GM21360 (cell line): Measurements from ENCODE around the gene PSMB9.
"Not testable (repeated sequence)": the region's sequence is repeated elsewhere in the genome, so short reads cannot be mapped to it uniquely, and the experiment has no call there.

Source experiments
- ATAC-seq: cut with Tn5 transposase; IDR thresholded peaks from one replicate; pipeline ENCODE4 v1.9.1; 2021; ENCODE audit warnings: mild to moderate bottlenecking, moderate library complexity; ENCODE audit not compliant: unreplicated experiment

Gene PSMB9

DNA sequence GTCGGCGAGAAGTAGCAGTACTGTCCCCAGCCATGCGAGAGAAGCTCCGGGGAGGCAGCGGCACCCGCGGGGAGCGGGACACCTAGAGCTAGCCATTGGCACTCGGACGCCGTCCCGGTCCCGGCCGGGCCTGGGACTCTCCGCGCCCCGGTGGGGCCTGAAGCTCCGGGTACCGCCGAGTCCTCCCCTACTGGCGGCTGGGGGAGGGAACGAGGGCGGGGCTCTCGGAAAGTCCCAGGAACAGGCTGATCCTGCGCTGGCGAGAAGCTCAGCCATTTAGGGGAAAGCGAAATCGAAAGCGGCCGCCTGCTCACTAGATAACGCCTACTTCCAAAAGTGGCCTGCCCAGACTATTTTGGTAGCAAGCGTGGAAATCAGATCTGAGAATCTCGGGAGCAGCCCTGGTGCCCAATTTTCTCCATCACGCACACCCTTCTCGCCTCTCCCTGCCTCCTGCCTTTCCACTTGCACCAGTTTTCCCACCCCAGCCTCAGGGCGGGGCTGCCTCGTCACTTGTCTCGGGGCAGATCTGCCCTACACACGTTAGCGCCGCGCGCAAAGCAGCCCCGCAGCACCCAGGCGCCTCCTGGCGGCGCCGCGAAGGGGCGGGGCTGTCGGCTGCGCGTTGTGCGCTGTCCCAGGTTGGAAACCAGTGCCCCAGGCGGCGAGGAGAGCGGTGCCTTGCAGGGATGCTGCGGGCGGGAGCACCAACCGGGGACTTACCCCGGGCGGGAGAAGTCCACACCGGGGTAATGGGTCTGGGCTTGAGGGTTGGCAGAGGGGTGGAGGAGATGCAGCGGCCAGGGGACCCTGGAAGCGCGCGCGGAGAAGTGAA lies at the start of gene PSMB9, which contains the start of gene TAP1:
TSS of gene PSMB9 (plus strand) at position 652 of the 835 bp plus-strand sequence. CDS start at position 690, 38 bp downstream.
TSS of gene TAP1 (minus strand) at position 164 of the 835 bp plus-strand sequence. CDS start at position 96, 68 bp downstream.
- ATAC-seq: peak; percentile 74

DNA sequence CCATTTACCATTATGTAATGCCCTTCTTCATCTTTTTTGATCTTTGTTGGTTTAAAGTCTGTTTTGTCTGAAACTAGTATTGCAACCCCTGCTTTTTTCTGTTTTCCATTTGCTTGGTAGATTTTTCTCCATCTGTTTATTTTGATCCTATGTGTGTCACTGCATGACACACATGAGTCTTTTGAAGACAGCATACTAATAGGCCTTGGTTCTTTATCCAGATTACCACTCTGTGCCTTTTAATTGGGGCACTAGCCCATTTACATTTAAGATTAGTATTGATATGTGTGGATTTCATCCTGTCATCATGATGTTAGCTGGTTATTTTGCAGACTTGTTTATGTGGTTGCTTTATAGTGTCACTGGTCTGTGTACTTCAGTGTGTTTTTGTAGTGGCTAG lies 48.6 kb upstream of the PSMB9 start:
- not testable (repeated sequence) for ATAC-seq

DNA sequence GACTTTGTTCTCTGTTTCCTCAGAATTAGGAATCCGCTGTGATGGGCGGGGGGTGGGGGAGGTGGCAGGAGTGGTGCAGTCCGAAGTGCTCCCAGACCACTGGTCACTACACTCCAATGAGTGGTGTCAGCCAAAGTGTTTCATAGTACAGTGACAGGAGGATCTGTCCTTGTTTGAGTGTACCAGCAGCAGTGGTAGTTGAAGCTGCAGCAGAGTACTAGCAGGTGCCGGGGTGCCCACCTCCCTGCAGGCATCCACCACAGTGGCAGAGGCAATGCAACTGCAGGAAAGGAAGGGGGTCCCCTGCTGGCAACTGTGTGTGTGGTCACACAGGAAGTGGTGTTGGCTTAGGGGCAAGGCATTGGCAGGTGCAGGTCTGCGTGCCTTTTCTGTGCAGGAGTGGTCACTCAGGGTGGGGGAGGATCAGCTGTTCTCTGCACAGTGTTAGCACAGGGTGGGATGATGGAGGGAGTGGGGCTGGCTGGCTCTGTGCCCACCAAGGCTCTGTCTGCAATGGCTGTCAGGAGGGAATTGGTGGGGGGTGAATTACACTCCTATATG lies 46.9 kb upstream of the PSMB9 start:
- no peak for ATAC-seq

DNA sequence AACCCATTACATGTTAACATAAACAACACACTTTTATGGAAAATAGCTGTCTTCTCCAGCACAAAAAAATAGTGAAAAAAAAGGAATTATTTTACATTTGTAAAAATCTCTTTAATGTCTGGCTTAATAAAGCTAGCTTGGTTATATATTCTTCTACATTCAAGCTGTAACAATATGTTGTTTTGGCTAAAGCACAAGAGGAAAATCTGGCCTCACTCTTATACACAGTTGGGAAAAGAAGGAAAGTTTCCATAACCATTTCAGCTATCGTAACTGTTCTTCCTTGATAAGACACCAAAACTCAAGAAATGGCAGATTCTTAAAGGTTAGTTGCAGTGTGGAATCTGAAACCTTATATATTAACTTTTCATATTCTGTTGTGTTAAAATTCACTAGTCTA lies 44.8 kb upstream of the PSMB9 start:
- no peak for ATAC-seq

DNA sequence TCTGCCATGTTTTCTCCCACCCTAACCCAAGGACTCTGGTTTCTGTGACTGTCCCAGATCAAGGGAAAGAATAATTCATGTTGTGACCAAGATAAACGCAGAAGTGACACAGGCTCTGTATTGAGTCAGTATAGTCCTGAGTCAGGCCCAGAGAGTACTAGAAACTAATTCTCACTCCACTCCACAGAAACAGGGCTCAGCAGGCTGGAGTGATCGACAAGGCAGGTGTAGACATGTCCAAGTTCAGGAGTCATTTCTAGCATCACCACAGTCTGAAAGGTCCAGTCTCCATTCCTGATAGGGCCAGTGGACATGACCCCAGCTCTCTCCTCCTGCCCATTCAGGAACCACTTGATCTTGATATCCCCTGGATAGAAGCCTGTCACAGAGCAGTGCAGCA lies 39.8 kb upstream of the PSMB9 start:
- ATAC-seq: no peak

DNA sequence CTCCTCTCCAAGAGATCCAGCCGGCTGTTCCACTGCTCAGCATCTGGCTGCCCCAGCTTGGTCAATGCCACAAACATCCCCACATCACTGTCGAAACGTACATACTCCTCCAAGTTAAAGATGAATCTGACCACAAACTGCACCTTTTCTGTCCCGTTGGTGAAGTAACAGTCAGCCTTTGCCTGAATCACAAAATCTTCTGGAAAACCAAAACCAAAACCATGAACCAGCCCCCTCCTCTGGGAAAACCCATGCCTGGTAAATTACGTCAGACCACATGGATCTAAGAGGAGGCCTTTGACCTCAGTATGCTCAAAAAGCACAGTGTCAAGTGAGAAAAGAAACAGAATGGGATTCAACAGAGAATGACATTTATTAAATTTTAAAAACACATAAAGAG lies 38.9 kb upstream of the PSMB9 start:
- ATAC-seq: no peak

DNA sequence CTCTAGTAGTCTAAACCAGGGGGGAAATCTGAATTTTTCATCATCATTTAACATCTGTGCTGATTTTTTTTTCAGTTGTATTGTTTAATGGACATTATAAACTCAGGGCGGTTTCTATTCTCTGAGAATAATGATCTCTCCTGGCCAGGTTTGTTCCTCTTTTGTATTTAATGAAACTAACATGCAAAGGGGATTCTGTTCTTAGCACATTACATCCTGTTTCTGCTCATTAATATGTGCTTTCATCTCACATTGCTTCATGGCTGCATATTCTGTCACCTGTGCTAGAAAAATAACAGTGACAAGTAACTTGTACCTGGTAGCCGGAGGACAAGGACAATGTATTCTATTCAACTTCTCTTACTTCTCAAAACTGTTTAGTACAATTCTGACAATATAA lies 38.0 kb upstream of the PSMB9 start:
- ATAC-seq: no peak

DNA sequence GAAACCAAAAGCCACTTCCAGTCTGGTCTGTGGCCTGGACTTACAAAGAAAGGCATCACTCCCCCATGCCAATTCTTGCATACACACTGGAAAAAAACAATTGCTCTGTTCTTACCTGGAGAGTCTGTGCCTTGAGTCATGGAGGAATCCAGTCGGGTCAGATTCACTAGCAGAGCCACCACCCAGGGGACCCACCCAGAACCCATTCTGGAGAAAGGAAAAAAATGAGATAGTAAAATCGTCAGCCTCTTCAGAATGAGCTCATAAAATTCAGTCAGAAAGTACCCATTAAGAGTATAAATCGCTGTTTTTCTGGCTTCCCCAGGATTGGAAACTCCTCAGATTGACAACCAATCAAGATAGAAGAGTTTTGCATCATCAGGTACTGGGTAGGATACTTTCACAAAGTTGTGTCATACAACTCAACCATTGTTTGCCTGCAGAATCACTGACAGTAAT lies 37.2 kb upstream of the PSMB9 start, which contains the start of gene HLA-DOB:
TSS of gene HLA-DOB (minus strand) at position 257 of the 459 bp plus-strand sequence. CDS start at position 206, 51 bp downstream.
- ATAC-seq: no peak

DNA sequence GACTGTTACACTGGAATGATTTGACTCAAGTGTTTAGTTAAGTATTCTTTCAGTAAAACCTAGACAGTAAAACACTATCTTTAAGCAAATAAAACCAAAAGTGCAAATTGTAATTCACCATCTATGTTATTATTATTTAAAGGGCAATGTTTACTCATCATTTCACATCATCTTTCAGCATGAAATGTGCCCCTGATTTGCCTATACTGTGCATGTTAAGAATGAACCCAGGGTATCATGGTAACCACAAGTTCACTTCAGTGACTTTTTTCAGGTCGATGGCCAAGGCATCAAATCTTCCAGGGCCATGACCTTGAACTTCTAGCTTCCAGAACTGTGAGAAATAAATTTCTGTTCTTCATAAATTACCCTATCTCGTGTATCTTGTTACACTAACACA lies 35.1 kb upstream of the PSMB9 start:
- no peak for ATAC-seq

DNA sequence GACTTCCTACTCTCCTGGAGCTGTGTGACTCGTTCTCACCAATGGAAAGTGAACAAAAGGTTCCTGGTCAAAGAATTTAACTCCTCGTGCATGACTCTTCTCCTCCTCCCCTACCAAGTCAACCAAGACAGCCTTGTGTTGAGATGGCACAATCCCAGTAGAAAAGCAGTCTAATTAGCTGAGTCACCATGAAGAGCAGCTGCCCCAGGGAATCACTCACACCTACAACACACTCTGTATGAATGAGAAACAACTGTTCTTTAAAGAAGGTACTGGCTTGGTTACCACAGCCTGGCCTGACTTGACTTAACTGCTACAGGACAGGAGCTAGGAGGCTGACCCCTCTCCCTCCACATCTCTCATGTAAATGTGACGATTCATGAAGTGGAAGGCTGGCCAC lies 34.3 kb upstream of the PSMB9 start:
- ATAC-seq: no peak

DNA sequence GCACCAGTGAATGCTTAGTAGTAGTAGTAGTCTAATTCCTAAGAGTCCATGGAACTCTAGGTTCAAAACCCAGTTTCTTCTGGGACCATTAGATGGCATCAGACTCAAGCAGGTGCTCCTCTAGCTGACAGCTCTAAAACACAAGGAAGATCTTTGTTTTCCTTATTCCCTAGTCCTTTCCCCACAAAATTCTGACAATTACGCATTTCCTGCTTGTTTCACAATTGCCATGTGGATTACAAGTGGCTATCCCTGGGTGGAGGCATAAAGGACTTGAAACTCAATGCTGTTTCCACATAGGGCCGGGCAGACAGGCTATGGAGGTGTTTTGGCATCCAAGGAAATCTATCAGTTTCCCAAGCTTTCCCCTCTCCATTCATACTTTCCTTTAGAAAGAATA lies 28.0 kb upstream of the PSMB9 start:
- no peak for ATAC-seq

DNA sequence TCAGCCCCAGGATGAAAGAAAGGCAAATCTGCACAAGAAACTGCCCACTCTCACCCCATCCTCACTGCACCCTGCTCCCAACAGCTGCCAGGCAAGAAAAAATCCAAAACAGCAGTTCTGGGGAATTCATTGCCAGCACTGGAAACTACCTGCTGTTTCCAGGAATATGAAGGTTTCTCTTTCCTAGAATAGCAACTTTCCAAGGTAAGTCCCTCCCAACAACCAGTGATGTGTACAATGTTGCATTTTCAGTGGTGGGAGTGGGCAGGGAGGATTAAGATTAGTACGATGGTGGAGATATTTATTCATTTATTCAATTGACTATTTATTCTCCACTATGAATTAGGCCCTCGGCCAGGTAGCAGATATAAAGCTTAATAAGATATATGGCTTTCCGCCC lies 27.0 kb upstream of the PSMB9 start:
- ATAC-seq: no peak

DNA sequence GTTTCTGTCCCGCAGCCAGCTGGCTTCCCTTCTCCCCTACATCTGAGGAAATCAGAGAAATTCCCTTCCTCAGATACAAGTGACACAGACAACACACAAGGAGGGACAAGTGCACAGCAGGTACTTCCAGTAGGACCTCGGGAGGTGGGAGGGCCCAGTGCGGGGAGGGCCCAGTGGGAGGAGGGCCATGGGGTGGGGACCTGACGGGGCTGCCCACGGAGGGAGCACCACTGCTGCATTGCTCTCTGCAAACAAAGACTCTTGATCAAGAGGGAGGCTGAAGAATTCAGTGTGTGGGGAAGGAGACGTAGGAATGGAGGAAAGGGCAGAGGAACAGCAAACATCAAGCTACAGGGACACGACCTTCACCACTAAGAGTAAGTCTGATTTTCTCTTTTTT lies 24.5 kb upstream of the PSMB9 start:
- ATAC-seq: no peak

DNA sequence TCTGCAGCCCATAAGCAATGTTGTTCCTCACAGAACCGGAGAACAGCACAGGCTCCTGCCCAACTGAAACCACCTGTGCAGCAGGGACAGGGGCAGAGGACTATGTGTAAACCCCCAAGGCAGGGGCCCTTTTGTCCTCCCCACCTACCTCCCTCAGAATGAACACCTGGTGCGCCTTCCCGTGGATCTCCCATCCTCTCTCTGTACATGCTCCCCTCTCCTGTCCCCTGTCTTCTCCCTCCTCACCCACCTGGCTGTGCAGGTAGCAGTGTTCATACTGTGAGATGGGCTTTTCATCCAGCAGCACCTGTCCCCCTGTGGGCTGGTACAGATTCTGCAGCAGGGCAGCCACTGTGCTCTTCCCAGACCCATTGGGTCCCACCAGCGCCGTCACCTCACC lies 24.0 kb upstream of the PSMB9 start:
- no peak for ATAC-seq

DNA sequence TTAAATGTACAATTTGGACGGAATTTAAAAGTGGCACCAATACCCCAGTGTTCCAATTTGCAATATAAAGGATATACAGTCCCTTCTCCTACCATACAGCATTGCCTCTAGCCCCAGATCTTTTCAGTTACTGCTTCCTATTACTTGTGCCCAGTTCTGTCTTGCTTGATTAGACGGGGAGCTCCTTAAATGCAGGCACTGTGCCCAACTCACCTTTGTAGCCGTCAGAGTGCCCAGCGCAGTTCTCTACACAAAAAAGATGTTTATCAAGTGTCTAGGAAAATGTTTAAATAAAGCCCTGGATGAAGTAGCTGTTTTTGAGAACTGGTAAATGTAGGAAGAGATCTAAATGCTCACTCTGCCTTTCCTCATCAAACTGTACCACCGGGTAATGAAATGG lies 23.1 kb upstream of the PSMB9 start:
- ATAC-seq: no peak

DNA sequence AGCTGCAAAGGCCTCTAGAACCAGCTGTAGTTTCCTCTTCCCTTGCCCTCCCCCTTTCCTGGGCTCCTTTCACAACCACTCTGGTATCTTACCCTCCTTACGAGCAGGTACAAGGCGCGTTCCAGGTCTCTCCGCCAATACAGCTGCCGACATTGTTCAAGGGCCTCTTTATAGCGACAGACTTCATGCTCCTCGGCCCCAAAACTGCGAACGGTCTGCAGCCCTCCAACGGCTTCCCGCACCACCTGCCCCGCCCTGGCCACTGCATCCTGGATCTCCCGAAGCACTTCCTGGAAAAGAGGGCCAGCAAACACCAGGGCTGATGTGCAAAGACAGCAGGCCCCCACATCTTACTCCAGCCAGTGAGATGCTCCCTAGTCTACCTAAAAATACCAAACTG lies 21.5 kb upstream of the PSMB9 start:
- no peak for ATAC-seq

DNA sequence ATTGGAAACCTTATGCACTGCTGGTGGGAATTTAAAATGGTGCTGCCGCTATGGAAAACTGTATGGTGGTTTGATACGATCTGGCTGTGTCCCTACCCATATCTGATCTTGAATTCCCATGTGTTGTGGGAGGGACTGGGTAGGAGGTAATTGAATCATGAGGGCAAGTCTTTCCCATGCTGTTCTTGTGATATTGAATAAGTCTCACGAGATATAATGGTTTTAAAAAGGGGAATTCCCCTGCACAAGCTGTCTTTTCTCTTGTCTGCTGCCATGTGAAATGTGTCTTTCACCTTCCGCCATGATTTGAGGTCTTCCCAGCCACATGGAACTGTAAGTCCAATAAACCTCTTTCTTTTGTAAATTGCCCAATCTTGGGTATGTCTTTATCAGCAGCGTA lies 20.3 kb upstream of the PSMB9 start:
- ATAC-seq: no peak

DNA sequence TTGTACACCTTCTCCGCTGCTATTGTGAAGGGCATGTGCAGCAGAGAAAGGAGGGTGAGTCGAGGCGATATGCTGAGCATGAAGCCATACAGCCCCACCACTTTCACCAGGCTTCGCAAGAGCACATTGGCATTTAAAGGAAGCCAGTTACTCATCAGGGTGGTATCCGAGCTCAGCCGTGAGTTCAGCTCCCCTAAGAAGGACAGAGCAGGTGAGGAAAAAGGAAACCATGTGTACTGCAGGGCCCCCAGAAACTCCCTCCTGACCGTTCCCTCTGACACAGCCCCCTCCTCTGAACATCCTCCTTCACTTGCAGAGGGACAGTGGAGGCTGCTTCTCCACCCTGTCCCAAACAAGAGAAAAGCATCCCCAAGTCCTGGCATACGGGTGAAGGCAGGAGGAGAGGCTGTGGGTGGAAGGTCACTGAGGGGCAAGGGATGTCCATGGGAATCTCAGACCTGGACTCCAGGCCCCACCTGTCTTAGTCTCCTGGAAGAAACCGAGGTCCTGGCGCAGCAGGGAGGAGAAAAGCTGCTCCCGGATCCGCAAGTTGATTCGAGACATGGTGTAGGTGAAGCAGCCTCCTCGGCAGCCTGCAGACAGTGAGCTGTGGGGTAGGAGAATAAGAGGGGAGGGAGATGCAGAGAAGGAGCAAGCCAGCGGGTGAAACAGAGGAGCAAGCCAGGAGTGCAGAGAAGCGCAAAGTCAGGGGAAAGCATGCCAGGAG lies 18.7 kb upstream of the PSMB9 start:
- ATAC-seq: no peak

DNA sequence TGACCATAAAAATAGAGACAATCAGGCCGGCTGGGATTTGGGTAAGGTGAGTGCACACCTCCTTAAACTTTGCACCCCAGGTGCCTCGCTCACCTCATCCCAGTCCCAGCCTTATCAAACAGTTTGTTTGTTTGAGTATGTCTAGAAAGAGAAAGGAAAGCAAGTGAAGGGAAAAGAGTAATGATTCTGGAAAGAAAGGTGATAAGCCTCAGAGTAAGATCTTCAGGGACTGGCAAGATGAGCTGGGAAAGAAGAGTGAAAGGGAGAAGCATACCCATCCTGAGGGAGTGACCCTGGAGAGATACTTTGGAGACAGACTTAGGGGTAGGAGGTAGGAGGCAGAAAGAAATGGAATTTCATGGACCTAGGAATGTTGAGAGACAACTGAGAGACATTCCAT lies 17.1 kb upstream of the PSMB9 start:
- ATAC-seq: no peak

DNA sequence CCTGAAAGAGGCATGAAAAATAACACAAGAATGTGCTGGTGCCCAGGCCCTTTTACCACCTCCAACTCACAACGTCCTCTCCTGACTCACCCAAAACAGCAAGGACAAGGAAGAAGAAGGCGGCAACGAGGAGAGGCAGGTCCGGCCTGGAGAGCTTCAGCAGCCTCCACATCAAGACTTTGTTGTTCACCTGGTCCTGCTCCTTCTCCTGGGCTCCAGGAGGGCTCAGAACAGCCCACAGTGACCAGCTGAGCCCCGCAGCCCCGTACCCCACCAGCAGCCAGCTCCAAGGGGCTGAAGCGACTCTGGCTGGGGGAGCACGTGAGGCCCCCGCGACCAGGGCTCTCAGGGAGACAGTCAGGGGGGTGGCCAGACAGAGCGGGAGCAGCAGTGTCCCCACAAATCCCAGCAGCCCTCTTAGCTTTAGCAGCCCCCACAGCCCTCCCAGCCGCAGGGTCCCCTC lies 16.3 kb upstream of the PSMB9 start:
- no peak for ATAC-seq

DNA sequence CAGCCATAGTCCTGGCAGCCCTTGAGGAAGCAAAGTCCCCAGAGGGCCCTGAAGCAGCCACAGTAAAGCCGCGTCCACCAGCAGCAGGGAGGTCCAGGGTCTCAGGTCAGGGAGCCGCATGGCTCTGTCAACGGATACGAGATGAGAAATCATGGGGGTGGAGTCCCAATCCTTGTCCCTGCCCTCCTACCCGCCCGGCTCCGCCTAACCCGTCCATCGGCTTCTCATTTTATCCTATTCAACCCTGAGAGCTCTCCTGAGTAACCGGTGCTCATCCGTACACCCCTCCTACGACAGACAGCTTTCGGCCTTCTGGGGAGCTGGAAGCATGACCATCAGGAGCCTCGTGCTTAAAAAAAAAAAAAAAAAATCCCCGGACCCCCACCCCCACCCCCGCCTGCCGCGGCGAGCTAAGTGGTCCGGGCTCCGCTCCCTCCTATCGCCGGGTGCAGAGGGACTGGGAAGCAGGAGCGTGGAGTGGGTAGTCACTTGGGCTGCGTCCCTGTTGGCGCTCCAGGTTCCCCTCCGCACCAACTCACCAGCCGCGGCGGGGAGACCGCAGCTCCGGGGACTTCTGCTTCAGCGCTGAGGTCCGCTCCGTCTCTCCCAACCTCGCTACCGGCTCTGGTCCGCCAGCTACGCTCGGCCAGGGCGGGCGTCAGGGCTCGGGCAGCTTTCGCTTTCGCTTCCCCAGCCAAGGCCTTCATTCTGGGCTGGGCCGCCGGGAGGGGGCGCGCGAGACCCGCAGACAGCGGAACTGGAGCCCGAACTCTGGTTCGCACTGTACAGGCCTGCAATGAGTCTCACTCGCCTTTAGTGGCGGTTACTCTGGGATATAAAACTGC lies 15.7 kb upstream of the PSMB9 start, which contains the start of gene TAP2:
TSS of gene TAP2 (minus strand) at position 626 of the 845 bp plus-strand sequence. CDS start at position 120, 506 bp downstream.
- ATAC-seq: peak; percentile 73
